Activated CD4-positive, alpha-beta T cell treated with anti-CD3 and anti-CD28 coated beads, Interleukin-2, amount 50 U/mL, for 4 hours (primary cell): ENCODE data around the gene LDLRAD4.

ENCODE experiments used
- DNase-seq, 2 experiments: peaks; one replicate each; pipeline ENCODE4 v3.0.0-alpha.2; 2020

The LDLRAD4 gene

GRCh38 chr18:13548106-13548819 is 329.7 kb downstream of the LDLRAD4 start:
- no peak for DNase-seq

GRCh38 chr18:13548966-13549879 is 330.7 kb downstream of the LDLRAD4 start:
- DNase-seq: no peak

- no peak for DNase-seq
Measured at GRCh38 chr18:13549880-13550232, 331.3 kb downstream of the LDLRAD4 start.

GRCh38 chr18:13550418-13551304 is 332.1 kb downstream of the LDLRAD4 start:
- DNase-seq: no peak

GRCh38 chr18:13551305-13551603 is 332.7 kb downstream of the LDLRAD4 start:
- no peak for DNase-seq

- DNase-seq: no peak
Measured at GRCh38 chr18:13551841-13552733, 333.5 kb downstream of the LDLRAD4 start.

GRCh38 chr18:13553449-13553848 is 334.9 kb downstream of the LDLRAD4 start:
- no peak for DNase-seq

GRCh38 chr18:13555192-13555591 is 336.6 kb downstream of the LDLRAD4 start:
- DNase-seq: no peak

- DNase-seq: no peak
Measured at GRCh38 chr18:13555865-13556264, 337.3 kb downstream of the LDLRAD4 start.

GRCh38 chr18:13556502-13556901 is 337.9 kb downstream of the LDLRAD4 start:
- DNase-seq: no peak

- DNase-seq: peak in 1 of 2 experiments; percentile 12
Measured at GRCh38 chr18:13558124-13558523, 339.6 kb downstream of the LDLRAD4 start.

GRCh38 chr18:13558790-13559189 is 340.2 kb downstream of the LDLRAD4 start:
- no peak for DNase-seq

GRCh38 chr18:13559754-13560153 is 341.2 kb downstream of the LDLRAD4 start:
- no peak for DNase-seq

GRCh38 chr18:13560306-13560705 is 341.7 kb downstream of the LDLRAD4 start:
- DNase-seq: no peak

- DNase-seq: peak; percentile 74 to 79
Measured at GRCh38 chr18:13562494-13563029, 344.0 kb downstream of the LDLRAD4 start.

- DNase-seq: no peak
Measured at GRCh38 chr18:13563390-13563805, 344.8 kb downstream of the LDLRAD4 start.

GRCh38 chr18:13564579-13564978 is 346.0 kb downstream of the LDLRAD4 start:
- no peak for DNase-seq

- no peak for DNase-seq
Measured at GRCh38 chr18:13565228-13565627, 346.7 kb downstream of the LDLRAD4 start.

- DNase-seq: no peak
Measured at GRCh38 chr18:13566941-13567746, 348.6 kb downstream of the LDLRAD4 start.

GRCh38 chr18:13568443-13569392 is 350.2 kb downstream of the LDLRAD4 start:
- no peak for DNase-seq
